GM18858 (cell line): Measurements from ENCODE around the gene ZBTB34.

Experiments used
- ATAC-seq: cut with Tn5 transposase; IDR thresholded peaks from one replicate; pipeline ENCODE4 v1.9.1; 2021; ENCODE audit not compliant: unreplicated experiment

ZBTB34 gene

GRCh38 chr9:126842977-126843799, 17.3 kb upstream of the ZBTB34 start:
- ATAC-seq = no peak

- no peak for ATAC-seq
Measured at GRCh38 chr9:126844085-126844484, 16.4 kb upstream of the ZBTB34 start.

GRCh38 chr9:126847051-126847450, 13.4 kb upstream of the ZBTB34 start:
- no peak for ATAC-seq

- no peak for ATAC-seq
Measured at GRCh38 chr9:126849591-126850225, 10.7 kb upstream of the ZBTB34 start.

- no peak for ATAC-seq
Measured at GRCh38 chr9:126851286-126851880, 9.1 kb upstream of the ZBTB34 start.

- no peak for ATAC-seq
Measured at GRCh38 chr9:126852086-126852688, 8.3 kb upstream of the ZBTB34 start.

GRCh38 chr9:126853667-126854066, 6.8 kb upstream of the ZBTB34 start:
- ATAC-seq = no peak

- no peak for ATAC-seq
Measured at GRCh38 chr9:126854734-126855133, 5.7 kb upstream of the ZBTB34 start.

- no peak for ATAC-seq
Measured at GRCh38 chr9:126856326-126856877, 4.0 kb upstream of the ZBTB34 start.

- no peak for ATAC-seq
Measured at GRCh38 chr9:126857261-126857960, 3.0 kb upstream of the ZBTB34 start.

GRCh38 chr9:126859111-126859510, 1.3 kb upstream of the ZBTB34 start:
- ATAC-seq = no peak

- peak; percentile 28 for ATAC-seq
Measured at GRCh38 chr9:126860757-126861466, 473 bp downstream of the ZBTB34 start.

GRCh38 chr9:126861707-126862103, 1.3 kb downstream of the ZBTB34 start:
- ATAC-seq = no peak

GRCh38 chr9:126862104-126862761, 1.8 kb downstream of the ZBTB34 start:
- ATAC-seq = no peak

- no peak for ATAC-seq
Measured at GRCh38 chr9:126864771-126865170, 4.3 kb downstream of the ZBTB34 start.

- no peak for ATAC-seq
Measured at GRCh38 chr9:126869368-126869767, 8.9 kb downstream of the ZBTB34 start.

GRCh38 chr9:126872516-126872915, 12.1 kb downstream of the ZBTB34 start:
- no peak for ATAC-seq

GRCh38 chr9:126874546-126875314, 14.3 kb downstream of the ZBTB34 start:
- ATAC-seq = no peak
